Common myeloid progenitor, CD34-positive (primary cell): Measurements from ENCODE around the gene TMEM114.
"Not testable (repeated sequence)": the region's sequence is repeated elsewhere in the genome, so short reads cannot be mapped to it uniquely, and the experiment has no call there.

Source experiments
- CTCF ChIA-PET: fragments of 350-600 bp; sonication (Branson Sonifier 250); formaldehyde crosslinking; loops from one replicate; lab custom pipeline; 2021; ENCODE audit warnings: antibody characterized with exemption; lab: Charles Lee
- POLR2A ChIA-PET: fragments of 350-600 bp; sonication (Branson Sonifier 250); formaldehyde crosslinking; loops from one replicate; lab custom pipeline; 2021; ENCODE audit warnings: antibody characterized with exemption; lab: Charles Lee
- DNase-seq, 3 donors: peaks; one replicate each; pipeline versions ENCODE4 v3.0.0 to v3.0.0-alpha.2; 2013
- H3K27ac ChIP-seq, 2 experiments: 1 replicate in 1 of 2; 2 replicates in 1 of 2; pipeline ENCODE4 v1.7.0; 2013; ENCODE audit warnings: inconsistent platforms in 2 of 2, low read length in 2 of 2, mild to moderate bottlenecking in 2 of 2, low read depth in 1 of 2, moderate library complexity in 1 of 2; ENCODE audit not compliant: severe bottlenecking in 2 of 2, insufficient read depth in 1 of 2, poor library complexity in 1 of 2
- H3K27me3 ChIP-seq, 5 experiments: replicated peaks in 2 of 5; 1 replicate in 3 of 5; 2 replicates in 2 of 5; pipeline versions ENCODE4 v1.6.1 to v1.7.0; 2013; ENCODE audit warnings: low read length in 4 of 5, mild to moderate bottlenecking in 2 of 5, moderate library complexity in 2 of 5, inconsistent platforms in 1 of 5; ENCODE audit not compliant: insufficient read depth in 5 of 5, control insufficient read depth in 4 of 5
- H3K36me3 ChIP-seq, 4 experiments: 1 replicate in 2 of 4; 2 replicates in 2 of 4; pipeline versions ENCODE4 v1.6.1 to v1.7.0; 2013; ENCODE audit warnings: low read length in 3 of 4, control low read depth in 1 of 4, mild to moderate bottlenecking in 1 of 4; ENCODE audit not compliant: control insufficient read depth in 4 of 4, insufficient read depth in 4 of 4
- H3K4me1 ChIP-seq, 4 experiments: 1 replicate in 3 of 4; 2 replicates in 1 of 4; pipeline versions ENCODE4 v1.6.1 to v1.7.1; 2013; ENCODE audit warnings: low read length in 3 of 4, mild to moderate bottlenecking in 3 of 4, control low read depth in 1 of 4, inconsistent platforms in 1 of 4, moderate library complexity in 1 of 4; ENCODE audit not compliant: control insufficient read depth in 4 of 4, insufficient read depth in 4 of 4; ENCODE audit errors: control extremely low read depth in 1 of 4
- H3K4me3 ChIP-seq, 7 experiments: 1 replicate in 4 of 7; 2 replicates in 3 of 7; pipeline versions ENCODE4 v1.5.1 to v1.7.0; 2013; ENCODE audit warnings: mild to moderate bottlenecking in 7 of 7, low read length in 6 of 7, moderate library complexity in 6 of 7, inconsistent platforms in 2 of 7, low read depth in 2 of 7, control low read depth in 1 of 7; ENCODE audit not compliant: insufficient read depth in 4 of 7, control insufficient read depth in 1 of 7; ENCODE audit errors: extremely low read depth in 1 of 7
- H3K9me3 ChIP-seq, 5 experiments: 1 replicate in 4 of 5; 2 replicates in 1 of 5; pipeline versions ENCODE4 v1.6.1 to v1.7.1; 2013; ENCODE audit warnings: low read length in 4 of 5, mild to moderate bottlenecking in 2 of 5, inconsistent platforms in 1 of 5, low read depth in 1 of 5, moderate library complexity in 1 of 5; ENCODE audit not compliant: control insufficient read depth in 4 of 5, insufficient read depth in 2 of 5; ENCODE audit errors: control extremely low read depth in 1 of 5
- WGBS: methylation state at CpG from one replicate; pipeline ENCODE4 v1.1.5; 2013; ENCODE audit not compliant: insufficient coverage; 5-methylcytosine and 5-hydroxymethylcytosine counted together

The TMEM114 gene

DNA sequence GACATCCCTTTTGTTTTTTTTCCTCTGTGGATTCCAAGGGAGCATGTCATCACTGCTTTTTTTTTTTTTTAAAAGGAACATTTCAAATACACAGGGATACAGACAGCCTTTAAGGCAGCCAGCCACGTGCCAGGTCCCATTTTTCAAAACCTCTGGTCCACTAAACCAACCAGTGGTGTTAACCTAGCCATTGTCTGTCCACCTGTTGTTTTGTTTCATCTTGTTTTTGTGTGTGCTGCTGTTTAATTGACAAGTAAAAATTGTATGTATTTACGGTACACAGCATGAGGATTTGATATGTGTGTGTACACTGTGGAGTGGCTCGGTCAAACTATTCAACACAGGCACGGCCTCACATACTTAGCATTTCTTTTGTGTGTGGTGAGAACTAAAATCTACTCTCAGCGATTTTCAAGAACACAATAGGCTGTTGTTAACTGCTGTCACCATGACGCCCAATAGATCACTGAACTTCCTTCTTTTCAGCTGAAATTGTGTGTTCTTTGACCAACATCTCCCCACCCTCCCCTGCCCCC lies 19.2 kb downstream of the TMEM114 start:
- Histone ChIP-seq H3K27ac (no peak overlapping the region), H3K4me1 (peaks cover 0 to 6% (median 3%) of the 10 kb centered on the region in 4 experiments), H3K27me3 (peaks cover 0 to 12% (median 0%) of the 10 kb centered on the region in 5 experiments), H3K4me3 (no peak overlapping the region), H3K9me3 (no peaks in the 10 kb centered on the region), H3K36me3 (no peaks in the 10 kb centered on the region)
- ChIA-PET CTCF (interaction anchor here (0.5 to 4.5 kb wide), 9 partner anchors 11 to 220 kb away, joined by 4 to 22 read pairs (median 8); partner anchors contain the start of gene TMEM114), POLR2A (interaction anchor here (1.0 kb wide), 1 partner anchor 70 kb away, joined by 3 read pairs; no protein-coding TSS in a partner anchor)
- WGBS, result 60% methylated on average over 1 of the region's 6 CpGs
- peak in 2 of 3 donors; percentile 73 to 84 for DNase-seq

DNA sequence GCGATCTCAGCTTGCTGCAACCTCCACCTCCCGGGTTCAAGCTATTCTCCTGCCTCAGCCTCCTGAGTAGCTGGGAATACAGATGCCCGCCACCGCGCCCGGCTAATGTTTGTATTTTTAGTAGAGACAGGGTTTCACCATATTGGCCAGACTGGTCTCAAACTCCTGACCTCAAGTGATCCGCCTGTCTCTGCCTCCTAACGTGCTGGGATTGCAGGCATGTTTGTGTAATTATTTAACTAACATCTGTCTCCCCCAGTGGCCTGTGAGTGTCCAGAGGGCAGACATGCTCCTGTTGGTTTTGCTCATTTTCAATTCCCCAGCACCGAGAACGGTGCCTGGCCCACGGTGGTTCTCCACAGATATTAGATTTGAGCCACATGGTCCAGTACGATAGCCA lies 19.9 kb downstream of the TMEM114 start:
- 98% methylated on average over 7 of the region's 12 CpGs for WGBS
- ChIA-PET CTCF (interaction anchor here (1.7 to 4.5 kb wide), 2 partner anchors 221 to 309 kb away, joined by 13 to 17 read pairs; no protein-coding TSS in a partner anchor), POLR2A (interaction anchor here (1.0 kb wide), 1 partner anchor 71 kb away, joined by 3 read pairs; no protein-coding TSS in a partner anchor)

DNA sequence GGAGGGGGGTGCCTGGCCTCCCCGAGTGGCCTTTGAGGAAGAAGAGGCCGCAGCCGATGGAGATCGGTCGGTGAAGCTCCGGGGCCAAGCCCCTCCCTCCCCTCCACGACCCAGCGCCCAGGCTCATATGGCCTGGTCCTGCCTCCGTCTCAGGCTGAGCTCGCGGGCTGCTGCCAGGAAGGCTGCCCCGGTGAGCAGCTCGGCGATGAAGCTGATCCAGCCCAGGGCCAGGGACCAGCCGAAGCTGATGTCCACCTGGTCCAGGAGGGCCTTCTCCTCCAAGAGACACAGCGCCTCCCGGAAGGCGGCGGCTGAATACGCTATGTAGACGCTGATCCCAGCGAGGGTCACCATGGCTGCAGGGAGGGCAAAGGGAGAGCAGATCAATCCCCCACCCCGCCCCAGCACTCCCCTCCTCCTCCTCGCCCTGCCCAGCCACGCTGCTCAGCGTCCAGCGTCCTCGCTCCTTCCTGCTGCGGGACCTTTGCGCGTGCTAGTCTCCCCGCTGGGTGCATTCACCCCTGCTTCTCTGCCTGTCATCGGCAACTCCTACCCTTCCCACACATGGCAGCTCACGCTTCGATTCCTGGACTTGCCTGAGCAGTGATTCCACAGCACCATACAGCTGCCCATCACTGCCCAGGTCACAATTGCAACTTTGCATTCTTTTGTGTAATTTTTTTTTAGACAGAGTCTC lies 20.5 kb downstream of the TMEM114 start:
- no peak for DNase-seq
- H3K4me1 ChIP-seq, result peaks cover 0 to 6% (median 3%) of the 10 kb centered on the region in 4 experiments
- H3K36me3 ChIP-seq, result no peaks in the 10 kb centered on the region
- H3K9me3 ChIP-seq, result no peaks in the 10 kb centered on the region
- H3K4me3 ChIP-seq, result no peak overlapping the region
- ChIA-PET CTCF (interaction anchor here (0.7 to 4.5 kb wide), 9 partner anchors 10 to 478 kb away, joined by 3 to 31 read pairs (median 4); no protein-coding TSS in a partner anchor), POLR2A (no interaction called here)
- 81% methylated on average over 25 of the region's 35 CpGs for WGBS
- peaks cover 0 to 11% (median 0%) of the 10 kb centered on the region in 5 experiments for H3K27me3 ChIP-seq
- no peak overlapping the region for H3K27ac ChIP-seq

More for the DNA sequence above, 19.9 kb downstream of the TMEM114 start:
- H3K4me3 ChIP-seq, H3K4me1 ChIP-seq, H3K36me3 ChIP-seq, H3K9me3 ChIP-seq, DNase-seq, H3K27ac ChIP-seq: not testable (repeated sequence)
- peaks cover 0 to 11% (median 0%) of the 10 kb centered on the region in 5 experiments for H3K27me3 ChIP-seq

DNA sequence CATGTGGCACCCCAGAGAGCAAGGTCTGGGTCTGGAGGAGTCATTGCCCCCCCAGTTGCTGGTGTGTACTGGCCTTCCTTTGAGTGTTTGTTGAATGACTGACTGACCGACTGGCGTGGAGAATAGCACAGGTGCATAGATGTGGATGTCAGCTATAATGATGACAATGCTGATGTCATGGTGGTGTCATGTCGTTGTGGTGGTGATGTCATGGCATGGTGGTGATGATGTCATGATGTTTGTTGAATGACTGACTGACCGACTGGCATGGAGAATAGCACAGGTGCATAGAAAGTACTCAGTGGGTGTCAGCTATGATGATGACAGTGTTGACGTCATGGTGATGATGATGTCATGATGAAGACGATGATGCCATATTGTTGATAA lies 22.1 kb downstream of the TMEM114 start:
- Histone ChIP-seq H3K27me3 (peaks cover 0 to 11% (median 0%) of the 10 kb centered on the region in 5 experiments), H3K36me3 (no peaks in the 10 kb centered on the region), H3K27ac (no peak overlapping the region), H3K4me3 (no peak overlapping the region), H3K4me1 (peaks cover 0 to 6% (median 3%) of the 10 kb centered on the region in 4 experiments), H3K9me3 (peaks cover 0 to 2% (median 0%) of the 10 kb centered on the region in 5 experiments)
- POLR2A ChIA-PET, result no interaction called here
- DNase-seq, result peak in 2 of 3 donors; percentile 29 to 36
- CTCF ChIA-PET, result interaction anchor here (0.7 to 4.5 kb wide), 9 partner anchors 13 to 317 kb away, joined by 3 to 31 read pairs (median 5); no protein-coding TSS in a partner anchor
- 97% methylated on average over 4 of the region's 6 CpGs for WGBS

DNA sequence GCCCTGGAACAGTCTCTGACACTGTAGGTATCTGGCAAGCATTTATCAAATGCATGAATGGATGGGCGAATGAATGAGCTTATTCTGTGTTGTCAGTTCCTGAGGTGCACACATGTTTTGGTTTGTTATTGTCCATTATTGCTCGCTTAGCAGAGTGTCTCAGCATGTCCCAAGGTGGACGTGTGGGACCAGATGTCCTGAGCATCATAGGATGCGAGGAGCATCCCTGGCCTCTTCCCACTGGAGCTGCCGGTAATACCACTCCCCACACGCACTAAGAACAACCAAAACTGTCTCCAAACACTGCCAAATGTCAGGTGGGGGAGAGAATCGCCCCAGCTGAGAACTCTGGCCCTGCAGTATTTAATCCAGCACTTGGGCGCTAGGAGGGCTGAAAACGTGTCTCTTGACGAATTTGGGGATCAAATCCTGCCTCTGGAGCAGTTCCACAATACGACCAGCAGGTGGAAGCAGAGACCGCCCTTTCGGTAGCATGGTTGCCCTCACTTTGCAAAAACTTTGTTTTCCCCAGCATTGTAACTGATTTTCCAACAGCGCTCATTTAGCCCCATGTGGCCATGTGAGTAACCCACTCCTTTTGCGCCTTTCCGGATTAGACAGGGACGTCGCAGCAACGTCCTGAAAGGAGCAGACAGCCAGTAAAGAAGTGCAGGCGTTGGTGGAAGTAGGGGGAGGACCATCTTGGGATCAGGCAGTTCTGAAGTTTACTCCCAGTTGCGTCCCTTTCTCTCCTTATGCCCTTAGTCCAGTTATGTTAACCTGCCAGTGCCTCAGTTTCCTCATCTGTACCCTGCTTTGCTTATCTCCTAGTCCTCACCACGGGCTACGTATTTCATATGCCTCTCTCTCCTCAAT lies 22.7 kb downstream of the TMEM114 start:
- ChIA-PET POLR2A (no interaction called here), CTCF (interaction anchor here (0.7 to 4.5 kb wide), 19 partner anchors 8 to 1885 kb away, joined by 3 to 31 read pairs (median 4); no protein-coding TSS in a partner anchor)
- peaks cover 0 to 6% (median 0%) of the 10 kb centered on the region in 5 experiments for H3K9me3 ChIP-seq
- WGBS, result 19% methylated on average over 20 of the region's 23 CpGs
- no peak overlapping the region for H3K4me3 ChIP-seq
- H3K36me3 ChIP-seq, result no peaks in the 10 kb centered on the region
- H3K27me3 ChIP-seq, result peaks cover 0 to 9% (median 0%) of the 10 kb centered on the region in 5 experiments
- H3K4me1 ChIP-seq, result peaks cover 0 to 6% (median 3%) of the 10 kb centered on the region in 4 experiments
- H3K27ac ChIP-seq, result no peak overlapping the region
- peak; percentile 93 to 97 (median 96) for DNase-seq

DNA sequence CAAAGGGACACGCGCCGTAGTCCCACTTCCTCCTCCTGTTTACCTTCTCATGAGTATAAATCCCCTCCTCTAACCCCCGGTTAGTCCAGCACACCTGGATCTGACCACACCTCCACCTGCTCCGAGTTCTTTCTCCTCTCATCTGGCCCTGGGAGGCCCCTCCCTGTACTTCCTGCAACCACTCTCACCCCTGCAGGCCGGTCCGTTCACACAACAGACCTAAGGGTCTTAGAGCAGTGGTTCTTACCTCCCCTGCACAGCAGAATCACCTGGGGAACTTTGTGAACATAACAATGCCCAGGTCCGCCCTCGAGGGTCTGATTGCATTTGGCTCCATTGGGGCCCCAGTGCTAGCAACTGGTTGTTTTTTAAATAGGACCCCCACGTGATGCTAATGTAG lies 24.8 kb downstream of the TMEM114 start:
- WGBS, result 6% methylated on average over 6 of the region's 10 CpGs
- peaks cover 0 to 6% (median 2%) of the 10 kb centered on the region in 5 experiments for H3K9me3 ChIP-seq

More for the DNA sequence above, 24.8 kb downstream of the TMEM114 start:
- H3K4me3 ChIP-seq, result no peak overlapping the region
- no peaks in the 10 kb centered on the region for H3K36me3 ChIP-seq
- no peak overlapping the region for H3K27ac ChIP-seq
- DNase-seq, result peak in 2 of 3 donors; percentile 40 to 62
- POLR2A ChIA-PET, result no interaction called here
- peaks cover 0 to 2% (median 0%) of the 10 kb centered on the region in 4 experiments for H3K4me1 ChIP-seq
- CTCF ChIA-PET, result interaction anchor here (2.0 kb wide), 1 partner anchor 89 kb away, joined by 5 read pairs; no protein-coding TSS in a partner anchor
- peaks cover 0 to 7% (median 0%) of the 10 kb centered on the region in 5 experiments for H3K27me3 ChIP-seq
